Activated naive CD4-positive, alpha-beta T cell treated with anti-CD3 and anti-CD28 coated beads for 36 hours (primary cell): Measurements from ENCODE around the gene PPP3CA. TPM values are rescaled to one million over a fixed set of nuclear protein-coding genes. Genes with fewer than 3 reads are reported as not detected.

Experiments
- CTCF ChIA-PET: fragments of 350-600 bp; sonication (Branson Sonifier 250); formaldehyde crosslinking; loops from one replicate; lab custom pipeline; 2021; ENCODE audit warnings: antibody characterized with exemption; lab: Charles Lee
- DNase-seq: peaks from one replicate; pipeline ENCODE4 v3.0.0-alpha.2; 2020
- H3K27ac Mint-ChIP-seq: one replicate; pipeline ENCODE4 v1.8.0; 2021; ENCODE audit warnings: mild to moderate bottlenecking, mixed read lengths
- H3K27me3 Mint-ChIP-seq: one replicate; pipeline ENCODE4 v1.8.0; 2021; ENCODE audit warnings: low read depth, mixed read lengths
- H3K36me3 Mint-ChIP-seq: one replicate; pipeline ENCODE4 v1.8.0; 2021; ENCODE audit warnings: low read depth, mixed read lengths
- H3K4me1 Mint-ChIP-seq: one replicate; pipeline ENCODE4 v1.8.0; 2021; ENCODE audit warnings: low read depth, mixed read lengths
- H3K4me3 Mint-ChIP-seq: one replicate; pipeline ENCODE4 v1.8.0; 2021; ENCODE audit warnings: mild to moderate bottlenecking, moderate library complexity, mixed read lengths
- H3K9me3 Mint-ChIP-seq: one replicate; pipeline ENCODE4 v1.8.0; 2021; ENCODE audit warnings: mixed read lengths
- intact Hi-C: fragments of 100-400 bp; cut with micrococcal nuclease; formaldehyde crosslinking; loops from one replicate; pipeline ENCODE4 v1.15.1; 2023
- total RNA-seq, 2 experiments: library from RNA; stranded (reverse); gene quantifications; one replicate each; pipeline ENCODE4 v1.2.3, GENCODE V29; 2021

The PPP3CA gene
- total RNA-seq, 2 experiments from 2014 or later, result 2.4 to 3.4 TPM

DNA sequence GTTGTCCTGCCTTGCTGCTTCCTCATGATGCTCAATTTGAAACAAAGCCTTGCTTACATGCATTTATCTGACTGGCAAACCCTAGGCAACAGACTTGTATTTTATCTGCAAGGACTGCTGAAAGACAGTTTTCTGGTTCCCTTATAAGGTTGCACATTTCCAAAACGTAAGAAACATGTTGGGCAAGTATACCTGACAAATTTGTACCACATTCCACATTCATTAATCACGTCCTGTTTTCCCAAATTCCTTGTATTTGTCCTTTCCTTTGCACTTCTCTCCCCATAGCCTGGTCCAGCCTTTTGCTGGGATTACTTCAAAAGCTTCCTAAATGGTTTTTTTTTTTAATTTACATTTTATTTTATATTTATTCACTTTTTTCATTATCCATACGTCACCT lies 310.1 kb downstream of the PPP3CA start:
- intact Hi-C loops, result loop anchor here (5.0 kb wide), 1 partner anchor 1185 kb away; no protein-coding TSS in a partner anchor
- no peak overlapping the region for H3K27ac Mint-ChIP-seq
- no peak for DNase-seq
- peaks cover 2% of the 10 kb centered on the region for H3K36me3 Mint-ChIP-seq
- peaks cover 13% of the 10 kb centered on the region for H3K4me1 Mint-ChIP-seq
- no peaks in the 10 kb centered on the region for H3K9me3 Mint-ChIP-seq
- CTCF ChIA-PET, result no interaction called here
- H3K27me3 Mint-ChIP-seq, result no peaks in the 10 kb centered on the region
- no peak overlapping the region for H3K4me3 Mint-ChIP-seq

DNA sequence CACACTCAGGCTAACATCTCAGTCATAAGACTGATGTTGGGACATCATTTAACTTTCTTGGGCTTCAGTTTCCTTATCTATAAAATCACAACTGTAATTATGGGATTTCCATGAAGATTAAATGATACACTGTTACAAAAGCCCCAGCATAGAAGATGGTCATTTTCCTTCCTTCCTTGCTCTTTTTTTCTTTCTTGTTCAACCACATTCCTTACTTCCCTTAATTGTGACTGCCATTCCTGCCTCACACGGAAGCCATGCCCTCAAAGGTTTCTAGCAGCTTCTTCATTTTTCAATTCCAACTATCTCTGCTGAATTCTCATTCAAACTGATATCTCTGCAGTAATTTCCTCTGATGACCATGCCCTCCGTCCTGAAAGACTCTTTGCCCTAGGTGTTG lies 311.8 kb downstream of the PPP3CA start:
- peaks cover 2% of the 10 kb centered on the region for H3K36me3 Mint-ChIP-seq

DNA sequence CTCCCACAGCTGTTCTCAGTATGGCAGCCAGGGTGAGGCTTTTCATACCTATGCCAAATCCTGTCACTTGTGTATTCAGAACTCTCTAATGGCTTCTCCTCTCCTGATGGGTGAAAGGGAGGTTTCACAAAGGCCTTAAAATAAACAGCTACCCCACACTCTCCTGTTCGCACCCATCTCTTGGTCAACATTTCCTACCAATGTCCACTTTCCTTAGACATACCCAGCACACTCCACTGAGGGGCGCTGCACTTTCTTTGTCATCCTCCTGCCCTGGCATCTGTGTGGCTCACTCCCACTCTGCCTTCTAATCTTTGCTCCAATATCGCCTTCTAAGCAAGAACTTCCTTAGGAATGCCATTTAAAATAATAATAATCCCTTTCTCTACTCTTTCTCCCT lies 313.3 kb downstream of the PPP3CA start:
- H3K9me3 Mint-ChIP-seq, result no peaks in the 10 kb centered on the region

More for the DNA sequence above, 311.8 kb downstream of the PPP3CA start:
- no peak overlapping the region for H3K4me3 Mint-ChIP-seq
- no peak overlapping the region for H3K27ac Mint-ChIP-seq
- H3K9me3 Mint-ChIP-seq, result no peaks in the 10 kb centered on the region
- CTCF ChIA-PET, result no interaction called here
- intact Hi-C loops, result loop anchor here (5.0 kb wide), 1 partner anchor 1183 kb away; no protein-coding TSS in a partner anchor
- no peak for DNase-seq
- peaks cover 13% of the 10 kb centered on the region for H3K4me1 Mint-ChIP-seq
- no peaks in the 10 kb centered on the region for H3K27me3 Mint-ChIP-seq

GRCh38 chr4:101032541-101032940 lies 314.8 kb downstream of the PPP3CA start:
- CTCF ChIA-PET, result no interaction called here
- no peak overlapping the region for H3K27ac Mint-ChIP-seq
- no peak overlapping the region for H3K4me3 Mint-ChIP-seq
- intact Hi-C loops, result no loop called here
- no peaks in the 10 kb centered on the region for H3K9me3 Mint-ChIP-seq
- H3K36me3 Mint-ChIP-seq, result peaks cover 2% of the 10 kb centered on the region
- peaks cover under 1% of the 10 kb centered on the region for H3K4me1 Mint-ChIP-seq
- DNase-seq, result no peak
- H3K27me3 Mint-ChIP-seq, result no peaks in the 10 kb centered on the region

More for the DNA sequence above, 313.3 kb downstream of the PPP3CA start:
- no peaks in the 10 kb centered on the region for H3K27me3 Mint-ChIP-seq
- CTCF ChIA-PET, result no interaction called here
- intact Hi-C loops, result no loop called here
- peaks cover 2% of the 10 kb centered on the region for H3K36me3 Mint-ChIP-seq
- DNase-seq, result no peak
- H3K4me1 Mint-ChIP-seq, result peaks cover 7% of the 10 kb centered on the region
- no peak overlapping the region for H3K4me3 Mint-ChIP-seq
- no peak overlapping the region for H3K27ac Mint-ChIP-seq

DNA sequence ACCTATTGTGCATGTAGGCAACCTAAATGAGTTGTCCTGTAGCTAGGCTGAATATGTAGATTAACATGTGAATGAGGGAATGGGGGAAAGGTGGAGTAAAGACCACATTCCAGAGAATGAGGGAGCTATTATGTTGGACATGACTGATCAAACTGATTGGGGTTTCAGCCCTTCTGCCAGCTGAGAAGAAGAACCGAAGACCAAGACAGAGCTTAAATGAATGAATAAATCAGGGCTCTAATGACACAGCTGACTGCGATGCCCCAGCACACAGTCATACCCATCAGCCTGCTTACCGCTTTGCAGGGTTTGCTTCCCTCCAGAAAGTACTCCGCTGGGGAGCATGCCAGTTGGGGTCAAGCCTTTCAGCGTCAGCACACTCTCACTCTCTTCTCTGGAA lies 315.4 kb downstream of the PPP3CA start:
- Mint-ChIP-seq H3K4me1 (no peaks in the 10 kb centered on the region), H3K27ac (no peak overlapping the region), H3K36me3 (peaks cover 2% of the 10 kb centered on the region), H3K9me3 (no peaks in the 10 kb centered on the region), H3K27me3 (no peaks in the 10 kb centered on the region), H3K4me3 (no peak overlapping the region)
- CTCF ChIA-PET, result no interaction called here
- no peak for DNase-seq
- intact Hi-C loops, result no loop called here

- Mint-ChIP-seq H3K36me3 (peaks cover 6% of the 10 kb centered on the region), H3K4me3 (no peak overlapping the region), H3K9me3 (no peaks in the 10 kb centered on the region), H3K27ac (no peak overlapping the region), H3K4me1 (no peaks in the 10 kb centered on the region), H3K27me3 (no peaks in the 10 kb centered on the region)
- DNase-seq, result no peak
- intact Hi-C loops, result no loop called here
- CTCF ChIA-PET, result interaction anchor here (0.7 kb wide), 1 partner anchor 15 kb away, joined by 6 read pairs; no protein-coding TSS in a partner anchor
Observed at GRCh38 chr4:101028886-101029285, 318.4 kb downstream of the PPP3CA start.

- no peaks in the 10 kb centered on the region for H3K9me3 Mint-ChIP-seq
- H3K27me3 Mint-ChIP-seq, result no peaks in the 10 kb centered on the region
- CTCF ChIA-PET, result interaction anchor here (0.6 kb wide), 1 partner anchor 289 kb away, joined by 5 read pairs; no protein-coding TSS in a partner anchor
- H3K4me3 Mint-ChIP-seq, result no peak overlapping the region
- H3K27ac Mint-ChIP-seq, result no peak overlapping the region
- intact Hi-C loops, result no loop called here
- H3K4me1 Mint-ChIP-seq, result no peaks in the 10 kb centered on the region
- no peak for DNase-seq
- H3K36me3 Mint-ChIP-seq, result peaks cover 6% of the 10 kb centered on the region
Observed at GRCh38 chr4:101027721-101028120, 319.6 kb downstream of the PPP3CA start.

- CTCF ChIA-PET, result no interaction called here
- H3K36me3 Mint-ChIP-seq, result peaks cover 8% of the 10 kb centered on the region
- DNase-seq, result no peak
- no peak overlapping the region for H3K4me3 Mint-ChIP-seq
- intact Hi-C loops, result no loop called here
- peaks cover 9% of the 10 kb centered on the region for H3K4me1 Mint-ChIP-seq
- H3K27me3 Mint-ChIP-seq, result no peaks in the 10 kb centered on the region
- H3K9me3 Mint-ChIP-seq, result no peaks in the 10 kb centered on the region
- no peak overlapping the region for H3K27ac Mint-ChIP-seq
Observed at GRCh38 chr4:101025755-101026154, 321.6 kb downstream of the PPP3CA start.

DNA sequence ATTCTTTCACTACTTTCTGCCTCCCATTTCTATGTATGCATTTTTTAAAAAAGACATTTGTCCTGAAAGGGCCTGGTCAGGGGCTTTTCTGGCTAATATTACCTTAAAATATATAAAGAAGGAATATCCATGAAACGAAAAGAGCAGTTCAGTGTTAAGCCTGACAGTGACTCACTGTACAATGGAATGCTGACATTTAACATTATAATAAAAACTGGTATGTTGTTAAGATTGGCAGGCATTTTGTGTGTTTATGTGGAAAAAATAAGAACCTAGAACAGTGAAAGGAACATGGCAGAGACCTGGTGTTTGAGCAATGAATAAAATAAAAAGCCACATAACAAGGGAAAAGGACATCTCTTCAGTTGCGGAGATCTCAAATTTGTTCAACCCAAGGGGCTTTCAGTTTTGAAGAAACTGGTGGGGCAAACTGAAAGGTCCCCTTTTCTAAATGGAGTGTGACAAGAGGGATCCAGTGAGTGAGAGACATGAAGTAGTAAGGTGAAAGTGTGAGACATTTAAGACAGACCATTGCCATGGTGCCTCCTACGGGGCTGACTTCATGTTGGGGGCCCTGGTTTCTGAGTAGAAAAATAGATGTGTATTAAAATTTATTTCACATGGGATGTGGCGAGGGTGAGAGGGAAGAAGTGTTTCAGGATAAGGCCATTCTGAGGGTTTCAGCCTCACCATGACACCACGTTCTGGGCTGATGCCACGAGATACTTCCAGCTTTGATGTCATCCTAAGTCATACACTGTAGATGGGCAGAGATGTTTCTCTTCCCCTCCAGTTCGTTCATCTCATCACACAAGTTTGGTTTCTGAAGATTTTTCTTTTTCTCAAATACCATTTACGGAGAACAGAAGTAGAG lies 324.9 kb downstream of the PPP3CA start:
- H3K4me3 Mint-ChIP-seq, result no peak overlapping the region
- CTCF ChIA-PET, result no interaction called here
- DNase-seq, result no peak
- peaks cover 8% of the 10 kb centered on the region for H3K36me3 Mint-ChIP-seq
- H3K9me3 Mint-ChIP-seq, result no peaks in the 10 kb centered on the region
- no peak overlapping the region for H3K27ac Mint-ChIP-seq
- H3K4me1 Mint-ChIP-seq, result peaks cover 27% of the 10 kb centered on the region
- intact Hi-C loops, result loop anchor here (5.0 kb wide), 4 partner anchors 455 to 1535 kb away; no protein-coding TSS in a partner anchor
- no peaks in the 10 kb centered on the region for H3K27me3 Mint-ChIP-seq

- Mint-ChIP-seq H3K36me3 (peaks cover 7% of the 10 kb centered on the region), H3K4me1 (peaks cover 27% of the 10 kb centered on the region), H3K27me3 (peaks cover 4% of the 10 kb centered on the region), H3K4me3 (no peak overlapping the region), H3K27ac (no peak overlapping the region), H3K9me3 (no peaks in the 10 kb centered on the region)
- CTCF ChIA-PET, result no interaction called here
- intact Hi-C loops, result loop anchor here (1.0 to 5.0 kb wide), 18 partner anchors 18 to 1536 kb away; partner anchors contain the start of gene PPP3CA
- DNase-seq, result no peak
Observed at GRCh38 chr4:101020956-101021355, 326.4 kb downstream of the PPP3CA start.

DNA sequence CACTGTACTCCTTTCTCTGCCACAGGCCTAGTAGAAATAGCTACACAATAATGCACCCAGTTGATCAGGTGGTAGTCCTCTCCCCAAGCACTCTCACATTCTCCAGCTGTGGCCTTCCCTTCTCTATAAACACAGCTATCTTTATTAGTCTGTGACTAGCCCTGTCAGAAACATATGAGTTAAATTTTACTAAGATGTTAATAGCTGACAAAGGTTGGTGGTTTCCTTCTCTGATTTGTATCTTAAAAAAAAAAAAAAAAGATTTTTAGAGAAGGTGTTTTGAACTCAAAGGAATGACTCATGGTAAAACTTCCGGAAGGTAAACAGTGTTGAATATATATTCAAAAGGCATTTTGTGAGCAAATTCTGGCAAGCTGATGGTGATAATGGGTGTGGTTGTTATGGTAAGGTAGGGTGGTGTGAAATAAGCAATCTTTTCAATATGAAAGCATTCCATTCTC lies 327.4 kb downstream of the PPP3CA start:
- Mint-ChIP-seq H3K4me3 (no peak overlapping the region), H3K4me1 (peaks cover 27% of the 10 kb centered on the region), H3K27me3 (peaks cover 4% of the 10 kb centered on the region), H3K27ac (no peak overlapping the region), H3K9me3 (no peaks in the 10 kb centered on the region), H3K36me3 (peaks cover 4% of the 10 kb centered on the region)
- intact Hi-C loops, result loop anchor here (1.0 to 5.0 kb wide), 18 partner anchors 19 to 1537 kb away; partner anchors contain the start of gene PPP3CA
- peak; percentile 56 for DNase-seq
- CTCF ChIA-PET, result interaction anchor here (0.7 kb wide), 2 partner anchors 96 to 419 kb away, joined by 4 to 5 read pairs; no protein-coding TSS in a partner anchor

- Mint-ChIP-seq H3K36me3 (peaks cover 4% of the 10 kb centered on the region), H3K27me3 (peaks cover 7% of the 10 kb centered on the region), H3K27ac (no peak overlapping the region), H3K9me3 (no peaks in the 10 kb centered on the region), H3K4me1 (peaks cover 27% of the 10 kb centered on the region), H3K4me3 (no peak overlapping the region)
- CTCF ChIA-PET, result interaction anchor here (0.6 to 0.7 kb wide), 3 partner anchors 95 to 419 kb away, joined by 3 to 5 read pairs (median 4); no protein-coding TSS in a partner anchor
- DNase-seq, result no peak
- intact Hi-C loops, result no loop called here
Observed at GRCh38 chr4:101019313-101019712, 328.0 kb downstream of the PPP3CA start.
